HG03565 (cell line): ENCODE results near the gene IL17RE.
A peak's percentile ranks its signal among the peaks of the same experiment; 100 is the strongest.
"Not testable (repeated sequence)": the region's sequence is repeated elsewhere in the genome, so short reads cannot be mapped to it uniquely, and the experiment has no call there.

ENCODE experiments used
- ATAC-seq: cut with Tn5 transposase; IDR thresholded peaks from one replicate; pipeline ENCODE4 v1.9.1; 2021; ENCODE audit warnings: mild to moderate bottlenecking, moderate library complexity; ENCODE audit not compliant: unreplicated experiment

IL17RE gene

DNA sequence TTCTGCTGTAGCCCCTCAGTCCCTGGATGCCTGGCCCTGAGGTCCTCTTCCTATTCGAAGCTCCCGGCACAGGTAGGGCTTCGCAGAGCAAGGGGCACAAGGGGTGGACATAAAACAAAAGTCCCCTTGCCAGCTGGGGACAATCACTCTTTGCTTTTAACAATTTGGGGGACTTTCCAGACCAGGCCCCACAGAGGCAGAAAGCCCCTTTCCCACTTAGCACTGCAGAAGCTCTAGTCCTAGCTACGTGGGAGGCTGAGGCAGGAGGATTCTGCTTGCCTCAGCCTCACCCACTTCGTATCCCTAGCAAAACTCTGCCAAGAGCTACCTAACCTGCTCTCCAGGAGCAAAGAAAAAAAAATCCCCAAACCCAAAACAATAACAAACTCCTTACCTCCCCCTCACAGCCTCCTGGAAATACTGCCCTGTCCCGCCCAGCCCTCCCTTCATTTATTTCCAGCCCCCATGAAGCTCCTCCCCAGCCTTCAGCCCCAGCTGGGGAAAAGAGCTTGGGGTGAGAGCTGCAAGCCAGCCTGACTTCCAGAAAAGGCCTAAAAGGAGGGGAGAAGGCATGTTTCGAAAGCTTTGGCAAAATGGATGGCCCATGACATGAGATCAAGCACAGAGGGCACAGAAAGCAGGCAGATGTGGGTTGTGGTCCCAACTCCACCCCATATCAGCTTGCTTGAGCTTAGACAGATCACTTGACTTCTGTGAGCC is 22.7 kb upstream of the IL17RE start, which contains the start of gene CIDEC:
Gene CIDEC, minus strand, starts transcription at position 424 of the 720 bp plus-strand sequence. CDS start 1,767 bp downstream, outside the sequence.
- ATAC-seq, result no peak

DNA sequence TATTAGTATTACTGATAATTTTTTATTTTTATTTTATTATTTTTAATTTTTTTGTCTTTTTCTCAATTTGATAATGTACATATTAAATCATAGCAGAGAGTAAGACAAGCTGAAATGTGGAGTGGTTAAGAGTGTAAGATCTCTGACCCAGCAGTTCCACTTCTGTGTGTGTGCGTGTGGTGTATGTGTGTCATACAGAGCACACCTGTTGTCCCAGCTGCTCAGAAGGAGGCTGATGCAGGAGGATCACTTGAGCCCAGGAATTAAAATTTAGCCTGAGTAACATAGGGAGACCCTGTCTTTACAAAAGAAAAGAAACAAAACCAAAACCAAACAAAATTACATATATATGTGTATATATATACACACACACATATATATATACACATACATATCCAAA is 21.2 kb upstream of the IL17RE start:
- no peak for ATAC-seq

DNA sequence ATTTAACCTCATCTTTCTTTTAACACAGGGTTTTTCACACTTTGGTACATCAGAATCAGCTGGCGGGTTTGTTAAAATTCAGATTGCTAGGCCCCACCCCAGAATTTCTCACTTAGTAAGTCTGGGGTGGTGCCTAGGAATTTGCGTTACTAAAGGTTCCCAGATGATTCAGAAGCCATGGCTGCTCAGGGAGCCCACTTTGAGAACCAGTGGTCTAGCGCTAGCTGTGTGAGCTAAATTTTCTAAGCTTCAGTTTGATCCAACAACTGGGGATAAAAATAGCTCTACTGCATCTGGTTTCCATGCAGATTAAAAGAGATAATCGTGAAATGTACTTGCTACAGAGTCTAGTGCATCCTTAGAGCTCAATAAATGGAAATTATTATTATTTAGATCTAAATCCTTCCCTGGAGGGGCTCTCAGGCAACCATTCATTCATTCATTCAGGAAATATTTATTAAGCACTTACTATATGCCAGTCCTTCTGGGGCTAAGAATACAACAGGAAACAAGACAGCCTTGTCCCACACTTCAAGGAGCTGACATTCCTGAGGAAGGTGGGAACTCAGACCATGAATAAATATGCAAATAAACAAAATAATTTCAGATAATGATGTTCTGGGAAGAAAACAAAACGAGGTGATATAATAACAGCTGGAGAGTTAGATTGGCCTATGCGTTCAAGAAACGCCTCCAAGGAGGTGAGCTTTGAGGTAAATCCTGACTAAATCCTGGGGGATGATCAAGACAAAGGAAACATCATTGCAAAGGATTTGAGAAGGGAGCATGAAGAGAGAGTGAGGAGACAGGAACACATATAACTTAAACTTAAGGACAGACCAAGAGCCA is 18.7 kb upstream of the IL17RE start:
- no peak for ATAC-seq

DNA sequence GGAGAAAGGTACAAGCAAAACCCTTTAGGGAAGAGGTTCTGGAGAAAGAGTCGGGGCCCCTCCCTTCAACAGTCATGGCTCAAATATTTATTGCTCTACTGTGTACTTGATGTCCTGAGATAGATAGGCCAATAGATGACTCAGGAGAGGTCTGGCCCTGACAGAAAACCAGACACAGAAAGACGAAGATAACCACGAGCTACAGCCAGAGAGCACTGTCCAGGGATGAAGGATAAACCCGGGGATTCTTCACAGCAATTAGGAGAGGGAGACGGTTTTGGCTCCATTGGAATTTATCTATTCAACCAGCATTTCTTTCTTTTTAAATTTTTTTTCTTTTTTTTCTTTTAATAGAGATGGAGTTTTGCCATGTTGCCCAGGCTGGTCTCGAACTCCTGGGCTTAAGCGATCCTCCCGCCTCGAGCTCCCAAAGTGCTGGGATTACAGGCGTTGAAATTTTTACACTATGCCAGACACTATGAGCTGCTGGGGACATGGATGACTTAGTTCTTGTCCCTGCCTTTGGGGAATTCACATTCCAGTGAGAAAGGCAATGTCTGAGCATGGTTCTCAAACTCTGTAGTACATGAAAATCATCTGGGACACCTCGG is 18.0 kb upstream of the IL17RE start:
- ATAC-seq, result no peak

DNA sequence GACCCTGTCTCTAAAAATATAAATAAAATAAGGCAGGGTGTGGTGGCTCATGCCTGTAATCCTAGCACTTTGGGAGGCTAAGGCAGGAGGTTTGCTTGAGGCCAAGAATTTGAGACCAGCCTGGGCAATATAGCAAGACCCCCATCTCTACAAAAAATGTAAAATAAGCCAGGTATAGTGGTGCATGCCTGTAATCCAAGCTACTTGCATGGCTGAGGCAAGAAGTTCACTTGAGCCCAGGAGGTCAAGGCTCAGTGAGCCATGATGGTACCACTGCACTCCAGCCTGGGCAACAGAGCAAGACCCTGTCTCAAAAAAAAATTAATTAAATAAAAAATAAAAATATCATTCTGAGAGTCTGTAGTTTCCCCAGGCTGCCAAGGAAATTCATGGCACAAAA is 16.3 kb upstream of the IL17RE start:
- no peak for ATAC-seq

DNA sequence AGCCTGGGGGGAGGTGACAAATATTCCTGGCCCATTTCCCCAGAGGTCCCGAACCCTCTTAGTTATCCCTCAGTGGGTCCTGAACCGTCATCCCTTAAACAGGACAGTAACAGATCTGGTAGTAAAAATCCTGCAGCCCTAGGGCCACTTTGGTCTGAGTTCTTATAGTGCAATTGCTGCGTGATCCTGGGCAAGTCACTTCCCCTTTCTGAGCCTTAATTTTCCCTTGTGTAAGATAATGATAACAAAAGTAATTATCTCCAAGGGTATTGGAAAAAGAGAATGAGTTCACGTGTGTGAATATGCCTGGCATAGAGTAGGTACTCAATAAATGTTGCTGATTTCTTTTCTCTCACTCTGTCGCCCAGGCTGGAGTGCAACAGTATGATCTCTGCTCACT is 15.2 kb upstream of the IL17RE start:
- ATAC-seq, result no peak

DNA sequence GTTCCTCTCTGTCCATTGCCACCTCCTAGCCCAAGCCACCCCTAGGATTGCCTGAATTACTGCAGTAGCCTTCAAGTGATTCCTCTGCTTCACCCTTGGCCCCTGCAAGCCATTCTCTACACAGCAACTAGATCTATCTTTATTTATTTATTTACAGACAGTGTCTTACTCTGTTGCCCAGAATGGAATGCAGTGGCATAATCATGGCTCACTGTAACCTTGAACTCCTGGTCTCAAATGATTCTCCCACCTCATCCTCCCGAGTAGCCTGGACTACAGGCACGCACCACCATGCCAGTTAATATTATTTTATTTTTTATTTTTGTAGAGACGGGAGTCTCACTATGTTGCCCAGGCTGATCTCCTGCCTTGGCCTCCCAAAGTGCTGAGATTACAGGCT is 14.1 kb upstream of the IL17RE start:
- no peak for ATAC-seq

DNA sequence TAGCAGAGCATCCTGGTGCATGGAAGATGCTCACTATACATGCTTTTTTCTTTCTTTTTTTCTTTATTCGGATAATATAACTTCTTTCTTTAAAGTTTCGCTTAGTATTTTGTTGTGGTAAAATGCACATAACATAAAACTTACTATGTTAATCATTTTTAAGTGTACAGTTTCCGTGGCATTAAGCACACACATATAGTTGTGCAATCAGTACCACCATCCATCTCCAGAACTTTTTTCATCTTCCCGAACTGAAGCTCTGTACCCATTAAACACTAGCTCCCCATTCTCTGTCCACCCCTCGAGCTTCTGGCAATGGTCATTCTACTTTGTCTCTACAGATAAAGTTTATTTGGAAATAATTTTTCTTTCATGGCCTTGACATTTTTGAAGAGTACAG is 13.2 kb upstream of the IL17RE start:
- no peak for ATAC-seq

DNA sequence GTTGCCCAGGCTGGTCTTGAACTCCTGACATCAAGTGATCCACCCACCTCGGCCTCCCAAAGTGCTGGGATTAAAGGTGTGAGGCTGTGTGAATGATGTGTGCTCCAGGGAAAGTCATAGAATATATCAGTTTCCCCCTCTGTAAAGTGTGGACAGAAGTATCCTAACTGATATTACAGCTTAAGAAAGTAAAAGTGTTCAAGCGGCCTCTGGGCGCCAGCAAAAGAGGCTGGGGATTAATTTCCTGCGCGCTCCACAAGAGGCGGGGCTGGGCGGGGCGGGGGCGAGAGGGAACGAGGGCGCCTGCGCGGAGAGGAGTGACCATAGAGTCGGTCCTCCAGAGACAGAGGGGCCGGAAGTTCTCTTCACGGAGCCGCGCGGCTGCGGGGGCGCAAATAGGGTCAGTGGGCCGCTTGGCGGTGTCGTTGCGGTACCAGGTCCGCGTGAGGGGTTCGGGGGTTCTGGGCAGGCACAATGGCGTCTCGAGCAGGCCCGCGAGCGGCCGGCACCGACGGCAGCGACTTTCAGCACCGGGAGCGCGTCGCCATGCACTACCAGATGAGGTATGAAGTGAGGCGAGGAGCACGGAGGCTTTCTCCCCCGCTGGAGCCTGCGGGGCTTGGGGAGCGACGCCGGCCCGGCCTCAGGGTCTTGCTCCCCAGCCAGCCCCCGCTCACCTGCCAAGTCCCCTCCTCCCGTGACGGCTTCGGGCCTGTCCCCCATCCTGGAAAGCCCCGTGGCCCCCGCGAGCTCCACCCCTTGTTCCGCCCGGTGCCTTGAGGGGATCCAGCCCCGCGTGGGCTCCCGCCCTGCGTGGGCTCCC is 12.2 kb upstream of the IL17RE start, which contains the start of gene JAGN1:
Gene JAGN1, plus strand, starts transcription at position 362 of the 823 bp plus-strand sequence. Its CDS starts 113 bp downstream, at position 475.
- ATAC-seq, result peak; percentile 67

DNA sequence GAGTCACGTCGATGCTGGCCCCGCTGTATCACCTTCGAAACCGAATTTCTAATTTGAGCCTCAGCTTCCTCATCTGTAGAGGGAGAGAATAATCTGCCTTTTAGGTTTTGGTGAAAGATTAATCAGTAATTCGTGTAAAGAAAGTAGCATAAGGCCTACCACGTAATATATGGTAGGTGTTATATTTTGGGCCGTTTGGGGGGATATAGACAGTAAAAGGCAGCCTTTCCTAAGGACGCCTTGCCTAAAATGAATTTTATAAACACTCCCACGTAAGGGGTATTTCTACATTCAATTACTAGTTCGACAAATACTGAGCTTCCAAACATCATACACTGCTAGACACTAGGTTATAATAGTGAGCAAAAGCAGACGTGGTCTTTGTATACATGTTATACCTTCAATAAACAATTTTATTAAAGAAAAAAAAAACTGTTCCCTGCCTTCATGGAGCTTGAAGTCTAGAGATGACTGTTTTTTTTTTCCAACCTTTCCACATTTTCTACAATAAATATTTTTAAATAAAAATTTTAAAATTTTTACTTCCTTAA is 11.5 kb upstream of the IL17RE start:
- ATAC-seq, result no peak

DNA sequence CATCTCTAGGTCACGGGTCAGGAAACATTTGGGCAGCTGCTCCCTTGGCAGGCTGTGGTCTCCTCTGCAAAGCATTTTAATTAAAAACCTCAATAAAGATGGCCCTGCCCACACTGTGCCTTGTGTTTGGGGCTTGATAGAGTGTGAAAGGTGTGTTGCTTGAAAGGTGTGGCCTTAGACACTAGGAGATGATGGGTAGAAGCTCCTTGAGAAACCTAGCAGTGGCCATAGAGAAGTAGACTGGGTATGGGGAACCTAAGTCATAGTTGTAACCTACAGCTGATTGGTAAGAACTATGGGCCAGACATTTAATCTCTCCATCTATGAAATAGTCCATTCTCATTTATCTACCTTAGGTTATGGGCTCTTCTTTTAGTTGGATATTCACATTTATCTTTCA is 8.9 kb upstream of the IL17RE start:
- no peak for ATAC-seq

DNA sequence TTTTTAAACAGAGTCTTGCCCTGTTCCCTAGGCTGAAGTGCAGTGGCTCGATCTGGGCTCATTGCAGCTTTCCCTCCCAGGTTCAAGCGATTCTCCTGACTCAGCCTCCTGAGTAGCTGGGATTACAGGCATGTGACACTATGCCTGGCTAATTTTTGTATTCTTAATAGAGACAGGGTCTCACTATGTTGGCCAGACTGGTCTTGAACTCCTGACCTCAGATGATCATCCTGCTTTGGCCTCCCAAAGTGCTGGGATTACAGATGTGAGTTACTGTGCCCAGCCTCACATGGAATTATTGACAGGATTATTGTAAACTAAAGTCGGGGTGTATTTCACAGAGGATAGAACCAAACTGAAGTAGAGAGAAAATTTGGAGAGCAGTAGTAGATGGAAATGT is 6.9 kb upstream of the IL17RE start:
- ATAC-seq, result not testable (repeated sequence)

DNA sequence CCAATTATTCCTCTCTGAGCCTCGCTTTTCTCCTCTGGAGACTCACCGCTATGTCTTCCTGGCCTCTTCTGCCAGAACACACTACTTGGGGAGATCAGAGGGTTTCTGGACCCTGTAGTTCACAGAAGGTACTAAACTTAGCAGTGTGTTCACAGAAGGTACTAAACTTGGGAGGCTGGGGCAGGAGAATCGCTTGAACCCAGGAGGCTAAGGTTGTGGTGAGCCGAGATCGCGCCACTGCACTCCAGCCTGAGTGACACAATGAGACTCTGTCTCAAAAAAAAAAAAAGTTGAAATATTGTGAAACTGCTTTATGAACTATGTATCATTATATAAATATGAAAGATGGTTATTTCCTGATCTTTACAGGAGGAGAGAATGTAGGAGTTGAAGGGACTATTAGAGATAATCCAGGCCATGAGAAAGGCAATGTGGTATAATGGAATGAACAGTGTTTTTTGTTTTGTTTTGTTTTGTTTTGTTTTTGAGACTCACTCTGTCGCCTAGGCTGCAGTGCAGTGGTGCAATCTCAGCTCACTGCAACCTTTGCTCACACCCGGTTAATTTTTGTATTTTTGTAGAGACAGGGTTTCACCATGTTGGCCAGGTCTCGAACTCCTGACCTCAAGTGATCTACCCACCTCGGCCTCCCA is 5.8 kb upstream of the IL17RE start:
- not testable (repeated sequence) for ATAC-seq

DNA sequence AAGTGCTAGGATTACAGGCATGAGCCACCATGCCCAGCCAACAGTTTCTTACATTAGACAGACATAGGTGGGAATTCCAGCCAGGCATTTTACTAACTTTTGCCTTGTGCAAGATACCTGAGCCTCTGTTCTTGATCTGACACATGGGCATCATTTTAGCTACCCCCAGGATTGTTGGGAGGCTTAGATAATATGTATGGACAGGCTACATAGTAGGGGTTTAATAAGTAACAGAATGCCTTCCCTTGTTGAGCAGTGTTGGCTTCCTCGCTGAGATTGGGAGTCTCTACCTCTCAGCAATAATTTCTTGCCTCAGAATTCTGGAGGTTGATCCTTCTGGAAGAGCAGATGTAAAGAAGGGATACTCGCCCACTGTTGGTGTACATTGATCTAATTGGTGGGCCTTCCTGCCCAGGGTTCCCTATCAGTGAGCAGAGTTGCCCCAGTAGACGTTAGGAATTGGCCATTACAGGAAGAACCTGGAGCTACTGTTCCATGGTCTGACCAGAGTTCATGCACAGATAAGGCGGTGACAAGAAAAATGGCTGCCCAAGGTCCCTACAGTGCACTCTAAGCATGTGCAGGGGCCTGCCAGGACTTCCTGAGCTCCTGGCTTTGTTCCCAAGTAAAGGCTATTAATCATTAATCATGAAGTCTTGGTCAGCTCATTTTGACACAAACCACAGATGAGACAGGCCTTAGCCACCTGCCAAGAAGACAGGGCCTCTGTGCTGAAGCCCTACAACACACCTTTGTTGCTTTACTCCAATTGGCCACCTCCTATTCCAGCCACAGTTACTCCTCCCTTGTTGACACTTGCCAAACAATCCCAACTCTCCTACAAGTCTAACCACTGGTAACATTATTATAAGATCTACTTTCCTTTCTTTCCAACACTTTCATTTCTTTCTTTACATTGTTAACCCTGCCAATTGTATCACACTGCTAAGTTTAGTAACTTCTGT is 5.0 kb upstream of the IL17RE start:
- ATAC-seq, result no peak

DNA sequence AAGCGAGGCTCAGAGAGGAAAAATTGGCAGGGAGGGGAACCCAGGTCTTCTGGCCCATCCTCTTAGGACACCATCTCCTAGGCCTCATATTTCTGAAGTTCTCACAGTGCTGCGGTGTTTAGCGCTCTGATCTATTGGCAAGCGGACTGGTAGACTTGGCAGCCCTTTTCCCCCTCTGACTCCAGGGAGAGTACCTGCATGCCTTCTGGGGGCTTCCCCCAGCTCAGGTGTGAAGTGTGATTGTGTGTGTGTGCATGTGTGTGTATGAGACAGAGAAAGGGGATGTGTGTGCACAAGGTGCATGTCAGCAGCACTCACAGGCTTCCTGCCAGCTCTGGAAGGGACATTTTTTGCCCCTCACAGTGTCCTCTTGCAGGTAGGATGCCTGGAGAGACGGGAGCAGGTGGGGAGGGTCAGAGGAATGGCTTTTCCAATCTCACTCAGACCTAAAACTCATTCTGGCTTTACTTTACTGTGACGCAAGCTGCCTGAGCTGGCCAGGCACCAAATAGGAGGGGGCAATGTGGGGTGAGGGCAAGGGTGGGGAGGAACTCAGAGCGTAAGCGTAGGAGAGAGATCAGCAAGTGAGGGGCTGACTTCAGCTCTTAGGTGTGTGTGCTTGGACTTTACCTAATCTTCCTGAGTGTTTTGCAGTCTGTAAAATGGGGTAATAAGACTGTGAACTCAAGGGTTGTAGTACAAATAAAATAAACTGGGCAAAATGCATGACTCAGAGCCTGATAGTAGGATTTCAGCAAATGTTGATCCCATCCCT is 4.0 kb upstream of the IL17RE start:
- ATAC-seq, result no peak

DNA sequence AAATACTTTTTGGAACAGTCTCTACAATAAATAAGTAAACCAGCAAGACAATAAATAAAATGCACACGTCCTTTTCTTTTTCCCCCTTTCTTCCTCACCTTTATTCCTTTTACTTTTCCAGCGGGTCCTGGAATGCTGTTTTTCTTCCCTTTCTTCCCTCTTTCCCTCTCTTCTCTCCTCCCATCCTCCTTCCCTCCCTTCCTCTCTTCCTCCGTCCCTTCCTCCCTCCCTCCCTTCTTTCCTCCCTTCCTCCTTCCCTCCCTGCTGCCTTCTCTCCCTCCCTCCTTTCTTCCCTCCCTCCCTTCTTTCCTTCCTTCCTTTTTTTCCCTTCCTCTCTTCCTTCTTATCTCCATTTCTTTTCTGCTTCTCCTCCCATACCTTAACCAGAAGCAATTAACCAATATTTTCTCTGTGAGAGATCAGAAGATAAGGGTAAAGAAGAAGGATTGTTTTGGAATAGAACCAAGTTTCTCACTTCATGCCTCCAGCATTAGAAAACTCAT is 3.3 kb upstream of the IL17RE start:
- no peak for ATAC-seq

DNA sequence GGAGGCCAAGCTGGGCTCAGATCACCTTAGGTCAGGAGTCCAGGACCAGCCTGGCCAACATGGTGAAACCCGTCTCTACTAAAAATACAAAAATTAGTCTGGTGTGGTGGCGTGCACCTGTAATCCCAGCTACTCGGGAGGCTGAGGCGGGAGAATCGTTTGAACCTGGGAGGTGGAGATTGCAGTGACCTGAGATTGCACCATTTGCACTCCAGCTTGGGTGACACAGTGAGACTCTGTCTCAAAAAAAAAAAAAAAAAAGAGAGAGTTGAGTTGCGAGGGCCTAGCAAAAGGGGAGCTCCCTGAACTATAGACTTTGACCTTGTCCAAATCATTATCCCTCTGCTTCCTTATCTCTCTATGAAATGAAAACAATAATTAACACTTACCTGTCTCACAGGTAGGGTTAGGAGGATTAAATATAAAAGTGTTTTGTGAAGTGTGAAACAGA is 1.7 kb upstream of the IL17RE start:
- ATAC-seq, result not testable (repeated sequence)

DNA sequence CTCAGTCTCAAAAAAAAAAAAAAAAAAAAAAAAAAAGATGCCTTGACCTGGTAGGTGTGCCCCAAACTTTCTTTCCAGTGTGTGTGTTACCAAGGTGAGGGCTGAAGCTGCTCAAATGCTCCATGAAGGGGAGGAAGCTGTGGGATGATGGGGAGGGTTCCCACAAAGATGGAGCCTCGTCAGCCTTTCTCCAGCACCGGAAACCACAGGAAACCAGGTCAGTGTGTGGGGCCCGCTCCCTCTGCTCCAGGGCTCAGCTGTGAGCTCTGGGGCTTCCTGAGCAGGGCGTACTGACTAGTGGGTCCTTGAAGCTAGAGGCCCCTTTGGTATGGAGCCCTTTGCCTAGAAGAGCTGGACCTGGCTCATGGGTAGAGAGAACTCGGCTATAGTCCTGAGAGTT is 681 bp upstream of the IL17RE start:
- ATAC-seq, result no peak
